ENCODE data around the gene SYNRG. TPM values are rescaled to one million over a fixed set of nuclear protein-coding genes. Genes with fewer than 3 reads are reported as not detected.

SYNRG gene
- total RNA-seq, 1 donor from 2014 or later: 44.3 TPM

DNA sequence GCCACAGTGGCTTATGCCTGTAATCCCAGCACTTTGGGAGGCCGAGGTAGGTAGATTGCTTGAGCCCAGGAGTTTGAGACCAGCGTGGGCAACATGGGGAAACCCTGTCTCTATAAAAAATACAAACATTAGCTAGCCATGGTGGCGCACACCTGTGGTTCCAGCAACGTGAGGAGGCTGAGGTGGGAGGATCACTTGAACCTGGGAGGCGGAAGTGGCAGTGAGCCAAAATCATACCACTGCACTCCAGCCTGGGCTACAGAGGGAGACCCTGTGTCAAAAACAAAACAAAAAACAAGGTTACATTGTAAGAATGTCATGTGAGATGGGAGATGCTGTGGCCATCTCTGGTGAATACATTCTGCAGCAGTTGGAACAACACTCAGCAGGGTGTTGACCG is 106.1 kb downstream of the SYNRG start:
- DNase-seq (ENCODE audit: low read depth): no peak

- no peak for DNase-seq (ENCODE audit: low read depth)
Observed at GRCh38 chr17:37502009-37502936, 106.9 kb downstream of the SYNRG start.

GRCh38 chr17:37500378-37500777 is 108.8 kb downstream of the SYNRG start:
- no peak for DNase-seq (ENCODE audit: low read depth)

DNA sequence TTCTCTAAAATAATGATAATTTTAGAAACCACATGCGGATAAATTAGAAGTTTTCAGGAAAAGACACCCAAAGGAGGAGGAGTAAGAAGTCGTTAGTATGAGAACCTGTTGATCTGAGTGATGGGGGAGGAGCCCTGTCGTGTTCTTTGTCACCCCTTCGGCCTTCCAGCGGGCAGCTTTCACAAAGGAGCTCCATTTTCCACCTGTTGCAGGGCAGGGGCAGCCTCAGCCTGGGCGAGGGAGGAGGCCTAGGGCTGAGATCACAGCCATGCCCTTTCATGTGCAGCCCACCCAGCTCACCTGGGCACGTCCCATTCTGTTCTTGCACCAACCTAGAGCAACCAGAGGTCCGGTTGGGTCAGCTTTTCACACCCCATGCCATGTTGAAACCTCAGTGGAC is 114.2 kb downstream of the SYNRG start:
- no peak for DNase-seq (ENCODE audit: low read depth)

- peak; percentile 39 for DNase-seq (ENCODE audit: low read depth)
Observed at GRCh38 chr17:37494401-37494831, 114.8 kb downstream of the SYNRG start.

DNA sequence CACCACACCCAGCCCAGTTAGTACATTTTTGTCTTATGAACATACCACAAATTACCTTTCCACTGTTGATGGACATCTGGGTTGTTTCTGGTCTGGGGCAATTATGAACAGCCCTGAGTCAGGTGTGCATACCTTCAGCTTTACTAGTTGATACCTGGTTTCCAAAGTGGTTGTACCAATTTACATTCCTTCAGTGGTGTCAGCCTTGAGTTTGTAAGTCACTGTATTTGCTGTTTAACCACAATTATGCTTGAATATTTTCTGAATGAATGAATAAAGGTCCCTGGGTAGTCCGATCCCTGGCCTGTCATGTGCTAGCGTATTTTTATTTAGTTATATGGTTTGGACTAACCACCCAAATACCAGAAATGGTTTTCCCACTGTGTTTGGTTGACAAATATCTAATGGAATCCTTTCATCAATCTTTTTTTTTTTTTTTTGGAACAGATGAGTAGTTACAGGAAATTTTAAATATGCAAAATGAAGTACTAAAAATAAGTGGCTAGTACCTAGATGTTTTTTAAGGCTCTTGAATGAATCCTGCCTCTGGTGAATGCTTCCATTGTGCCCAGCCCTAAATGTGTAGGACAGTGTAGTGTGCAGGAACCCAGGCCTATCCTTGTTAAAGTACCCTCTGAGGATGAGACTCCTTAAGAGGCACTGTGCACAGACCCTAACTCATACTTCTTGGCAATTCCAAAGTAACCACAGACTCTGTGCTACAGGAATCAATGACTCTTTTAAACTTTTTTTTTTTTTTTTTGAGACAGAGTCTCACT is 115.8 kb downstream of the SYNRG start:
- peak; percentile 82 for DNase-seq (ENCODE audit: low read depth)

DNA sequence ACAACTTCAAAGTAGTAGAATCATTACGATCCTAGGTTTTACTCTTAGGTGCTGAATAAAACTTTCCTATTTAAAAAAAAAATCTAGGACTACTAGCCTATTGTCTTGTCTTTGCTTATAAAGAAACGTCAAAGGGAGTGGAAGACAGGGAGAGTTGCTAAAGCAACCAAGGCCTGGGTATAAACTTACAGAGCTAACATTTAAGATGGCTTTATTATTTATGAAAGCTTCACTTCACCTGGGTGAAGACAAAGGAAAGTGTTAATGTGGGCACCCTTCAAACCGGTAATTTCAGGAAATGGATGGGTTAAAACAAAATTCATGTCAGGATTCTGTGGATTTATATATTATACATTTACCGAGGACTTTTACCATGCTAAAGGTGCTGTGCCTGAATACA is 117.1 kb downstream of the SYNRG start:
- no peak for DNase-seq (ENCODE audit: low read depth)

DNA sequence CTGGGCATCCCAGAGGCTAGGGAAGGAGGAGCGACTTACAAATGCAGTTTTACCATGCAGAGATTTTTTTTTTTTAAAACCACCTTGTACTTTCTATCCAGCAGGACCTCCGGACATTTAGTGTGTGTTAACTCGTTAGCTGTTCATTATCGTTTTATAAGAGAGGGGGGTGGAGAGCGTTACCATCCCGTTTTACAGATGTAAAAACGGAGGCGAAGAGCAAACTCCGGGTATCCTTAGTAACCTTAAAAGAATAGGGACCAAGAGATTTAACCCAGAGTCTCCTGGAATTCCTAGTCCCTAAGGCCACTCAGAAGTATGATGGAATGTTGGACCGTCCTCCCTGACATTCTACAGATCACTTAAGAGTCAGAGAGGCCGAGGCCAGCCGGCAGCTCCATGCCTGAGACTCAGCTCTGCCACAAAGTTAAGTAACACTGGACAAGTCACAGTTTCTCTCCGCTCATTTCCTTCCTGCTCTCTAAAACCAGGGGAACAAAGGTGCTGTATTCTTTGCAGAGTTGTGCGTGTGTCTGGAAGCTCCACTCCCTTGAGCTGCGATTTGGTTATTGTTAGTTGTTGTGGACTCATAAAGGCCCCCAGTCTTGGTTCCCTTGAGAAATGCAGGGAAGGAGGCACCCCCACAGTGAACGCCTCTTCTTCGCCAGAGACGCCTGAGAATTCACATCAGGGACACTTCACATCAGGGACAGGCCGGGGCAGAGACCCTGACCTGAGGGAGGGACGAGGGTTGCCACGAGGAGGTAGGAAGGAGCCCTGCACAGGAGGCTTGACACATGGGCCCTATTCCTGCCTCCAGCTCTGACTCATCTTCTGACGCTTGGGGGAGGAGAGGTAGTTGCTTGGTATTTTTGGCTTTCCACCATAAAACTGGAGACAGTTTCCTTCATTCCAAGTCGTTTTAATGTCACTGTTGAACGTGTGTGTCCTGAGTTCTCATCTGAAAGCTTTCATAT is 118.3 kb downstream of the SYNRG start:
- DNase-seq (ENCODE audit: low read depth): peak; percentile 84

DNA sequence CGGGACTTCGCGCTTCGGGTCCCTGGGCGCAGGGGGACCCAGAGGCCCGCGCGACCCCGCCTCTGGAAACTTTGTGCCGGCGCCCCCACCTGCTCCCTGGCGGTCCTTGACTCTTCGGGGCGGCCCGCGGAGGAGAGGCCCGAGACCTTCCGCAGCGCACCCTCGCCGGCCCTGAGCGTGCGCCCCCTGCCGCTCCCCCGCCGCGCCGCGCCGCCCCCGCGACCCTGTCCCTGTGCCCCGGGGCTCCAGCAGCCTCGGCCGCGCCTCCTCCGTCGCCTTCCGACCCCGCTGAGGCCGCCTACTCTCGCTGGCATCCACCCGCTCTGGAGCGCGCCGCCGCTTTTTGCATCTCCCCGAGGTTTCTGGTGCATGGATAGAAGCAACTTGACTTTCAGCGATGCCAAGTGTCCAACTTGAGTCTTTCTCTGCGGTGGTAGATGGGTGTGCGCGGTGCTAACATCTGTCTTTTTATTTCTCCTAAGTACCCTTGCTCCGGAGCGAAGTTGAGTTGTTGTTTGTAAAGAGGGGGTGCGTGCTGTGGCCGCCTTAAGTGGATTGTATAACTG is 119.1 kb downstream of the SYNRG start:
- DNase-seq (ENCODE audit: low read depth): peak; percentile 31

- DNase-seq (ENCODE audit: low read depth): peak; percentile 39
Observed at GRCh38 chr17:37489197-37490001, 119.8 kb downstream of the SYNRG start, which contains the start of gene DUSP14. Gene DUSP14 (plus strand): TSS chr17:37489891. CDS start chr17:37512273, 22,382 bp downstream.

DNA sequence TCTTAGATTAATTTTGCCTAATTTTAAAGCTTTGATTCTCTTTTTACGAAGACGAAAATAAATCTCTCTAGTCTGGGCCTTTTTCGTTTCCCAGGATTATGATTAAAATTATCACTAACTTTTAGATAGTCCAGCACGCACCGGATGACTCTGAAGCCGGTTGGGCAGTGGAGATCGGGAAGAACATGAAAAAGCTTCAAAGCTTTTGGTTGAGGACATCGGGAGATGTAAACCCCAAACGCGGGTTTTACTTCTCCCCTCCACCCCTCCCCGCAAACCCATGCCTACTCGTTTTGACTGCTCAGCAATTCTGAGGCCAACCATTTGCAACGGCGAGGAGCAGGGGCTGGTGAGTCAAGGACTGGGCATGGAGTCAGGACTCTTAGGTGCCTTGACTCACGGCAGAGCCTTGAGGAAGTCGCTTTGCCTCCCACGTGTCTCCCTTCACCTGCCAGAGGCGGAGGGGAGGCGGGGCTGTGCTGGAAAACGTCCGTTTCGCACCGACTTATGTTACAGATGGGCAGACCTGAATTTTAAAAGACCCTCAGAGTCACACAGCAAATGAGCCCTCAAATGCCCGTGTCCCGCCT is 120.5 kb downstream of the SYNRG start:
- DNase-seq (ENCODE audit: low read depth): peak; percentile 97

- peak; percentile 99 for DNase-seq (ENCODE audit: low read depth)
Observed at GRCh38 chr17:37488009-37488604, 121.1 kb downstream of the SYNRG start.

GRCh38 chr17:37485938-37486570 is 123.2 kb downstream of the SYNRG start:
- no peak for DNase-seq (ENCODE audit: low read depth)

DNA sequence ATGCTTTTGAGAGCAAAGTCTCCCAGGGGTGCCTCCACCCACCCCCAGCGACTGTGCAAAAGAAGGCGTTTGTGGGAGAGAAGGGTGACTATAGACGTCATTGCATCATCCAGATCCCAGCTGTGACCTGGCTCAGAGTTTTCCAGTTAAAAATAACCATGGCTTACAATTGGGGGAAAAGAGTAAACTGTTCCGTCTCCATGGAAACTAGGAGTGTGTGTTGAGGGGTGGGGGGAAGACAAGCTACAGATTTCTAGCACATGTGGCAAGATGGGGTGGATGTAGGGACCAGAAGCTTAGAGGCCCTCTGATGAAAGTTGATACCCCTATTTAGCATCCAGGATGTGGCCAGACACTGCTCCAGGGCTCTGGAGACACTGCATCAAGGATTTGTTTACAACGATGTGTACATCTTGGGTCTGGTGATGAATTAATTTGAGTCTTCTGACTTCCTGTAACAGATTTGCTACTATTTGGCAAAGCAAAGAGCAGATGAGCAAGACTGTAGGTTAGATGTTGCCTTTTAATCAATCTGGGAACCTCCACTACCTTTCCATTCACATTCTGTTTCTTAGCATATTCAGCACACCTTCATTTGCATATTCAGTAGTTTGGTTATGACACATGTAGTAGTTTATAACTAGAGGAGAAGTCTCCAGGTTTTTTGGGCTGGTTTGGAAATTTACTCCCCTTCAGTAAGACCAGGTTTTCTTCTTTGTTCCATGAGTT is 125.7 kb downstream of the SYNRG start:
- peak; percentile 33 for DNase-seq (ENCODE audit: low read depth)

DNA sequence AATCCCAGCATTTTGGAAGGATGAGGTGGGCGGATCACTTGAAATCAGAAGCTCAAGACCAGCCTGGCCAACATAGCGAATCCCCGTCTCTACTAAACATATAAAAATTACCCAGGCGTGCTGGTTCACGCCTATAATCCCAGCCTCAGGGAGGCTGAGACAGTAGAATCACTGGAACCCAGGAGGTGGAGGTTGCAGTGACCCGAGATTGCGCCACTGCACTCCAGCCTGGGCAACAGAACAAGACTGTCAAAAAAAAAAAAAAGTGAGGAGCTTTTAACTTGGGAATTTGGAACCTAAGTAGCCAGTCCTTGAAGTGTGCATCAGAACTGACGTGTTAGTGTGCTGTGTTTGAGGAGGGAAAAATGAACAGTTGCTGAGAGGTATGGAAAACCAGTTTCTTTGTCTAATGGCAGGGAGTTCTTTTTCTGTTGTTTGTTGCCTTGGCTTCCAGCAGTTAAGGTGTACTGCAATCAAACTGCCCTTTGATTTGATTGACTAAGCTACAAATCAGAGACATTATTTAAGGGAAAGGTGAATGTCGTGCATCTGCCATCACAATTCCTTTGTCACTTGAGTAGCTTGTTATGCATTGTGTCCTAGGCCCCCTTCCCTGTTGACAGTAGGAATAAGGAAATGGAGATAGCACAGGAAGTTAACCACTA is 128.1 kb downstream of the SYNRG start:
- DNase-seq (ENCODE audit: low read depth): no peak

- DNase-seq (ENCODE audit: low read depth): no peak
Observed at GRCh38 chr17:37480427-37480826, 128.8 kb downstream of the SYNRG start.

DNA sequence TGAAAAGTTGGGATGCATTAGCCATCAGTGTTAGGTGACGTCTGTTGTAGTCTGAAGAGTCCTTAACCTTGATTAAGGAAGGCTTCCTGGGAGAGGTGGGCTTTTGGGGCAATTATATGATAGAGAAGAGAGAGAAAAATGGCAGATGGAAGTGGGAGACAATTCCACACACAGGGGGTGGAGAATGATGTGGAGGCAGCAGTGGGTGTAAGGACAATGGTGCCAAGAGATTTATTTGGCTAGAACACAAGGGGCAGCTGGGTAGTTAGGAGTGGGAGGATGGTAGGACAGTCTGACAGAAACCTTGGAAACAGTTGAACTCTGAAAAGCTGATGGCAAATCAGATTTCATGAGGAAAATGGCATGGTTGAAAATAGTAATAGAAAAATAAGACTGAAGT is 130.2 kb downstream of the SYNRG start:
- DNase-seq (ENCODE audit: low read depth): no peak

DNA sequence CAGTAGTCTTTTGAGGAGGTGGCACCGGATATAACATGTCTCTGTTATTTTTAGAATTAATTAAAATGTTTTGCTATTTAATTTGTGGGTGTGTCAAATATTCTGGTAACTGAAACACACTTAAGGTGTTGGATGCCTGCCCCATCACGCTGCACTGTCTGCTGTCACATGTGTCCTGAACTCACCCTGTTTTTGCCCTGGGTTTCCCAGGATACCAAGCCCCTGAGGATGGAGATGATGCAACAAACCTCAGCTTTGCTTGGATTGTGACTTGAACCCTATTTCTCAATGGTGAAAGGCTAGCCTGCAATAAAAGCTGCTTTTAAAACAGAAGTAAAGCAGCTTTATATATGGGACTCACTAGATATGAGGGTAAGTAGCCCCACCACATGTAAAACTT is 131.0 kb downstream of the SYNRG start:
- peak; percentile 77 for DNase-seq (ENCODE audit: low read depth)

All from renal cortical epithelial cell (primary cell).